ENCODE measurements around the gene POU2AF1.

The POU2AF1 gene

GRCh38 chr11:111388842-111389241 lies 9.8 kb upstream of the POU2AF1 start (continued):
- TF ChIP-seq PATZ1 (CRISPR knock-in tag; IDR thresholded peaks at IDR 0.05; ENCODE audit: borderline replicate concordance) (no peak), ZNF565 (CRISPR knock-in tag; conservative IDR thresholded peaks at IDR 0.05; ENCODE audit: low read depth) (no peak), RARB (CRISPR knock-in tag; IDR thresholded peaks at IDR 0.05) (no peak), ZNF8 (CRISPR knock-in tag; IDR thresholded peaks at IDR 0.05) (no peak), ZC3H10 (CRISPR knock-in tag; IDR thresholded peaks at IDR 0.05) (no peak), ARNTL (CRISPR knock-in tag; IDR thresholded peaks at IDR 0.05; ENCODE audit: borderline replicate concordance, low read depth) (no peak), PPARA (CRISPR knock-in tag; IDR thresholded peaks at IDR 0.05; ENCODE audit: borderline replicate concordance) (no peak), ISL1 (CRISPR knock-in tag; IDR thresholded peaks at IDR 0.05) (no peak), SNAI2 (CRISPR knock-in tag; IDR thresholded peaks at IDR 0.05) (no peak), GLIS3 (CRISPR knock-in tag; IDR thresholded peaks at IDR 0.05) (no peak)

GRCh38 chr11:111388420-111388819 lies 9.3 kb upstream of the POU2AF1 start:
- TF ChIP-seq BACH2 (CRISPR knock-in tag; IDR thresholded peaks at IDR 0.05; ENCODE audit: borderline replicate concordance): no peak
- TF ChIP-seq OSR1 (CRISPR knock-in tag; IDR thresholded peaks at IDR 0.05): no peak

GRCh38 chr11:111387363-111387762 lies 8.3 kb upstream of the POU2AF1 start:
- ATAC-seq: no peak; the same call in 2 of the 3 replicates
- no peak for TF ChIP-seq ZNF8 (CRISPR knock-in tag; IDR thresholded peaks at IDR 0.05)
- TF ChIP-seq ZFP30 (CRISPR knock-in tag; IDR thresholded peaks at IDR 0.05): no peak
- TF ChIP-seq TOX (CRISPR knock-in tag; IDR thresholded peaks at IDR 0.05; ENCODE audit: borderline replicate concordance): no peak
- TF ChIP-seq PATZ1 (CRISPR knock-in tag; IDR thresholded peaks at IDR 0.05; ENCODE audit: borderline replicate concordance): no peak
- TF ChIP-seq ARNTL (CRISPR knock-in tag; IDR thresholded peaks at IDR 0.05; ENCODE audit: borderline replicate concordance, low read depth): no peak
- TF ChIP-seq TSHZ2 (CRISPR knock-in tag; IDR thresholded peaks at IDR 0.05): peak; percentile 84; the same call in 1 of the 2 replicates
- TF ChIP-seq ZFP3 (CRISPR knock-in tag; IDR thresholded peaks at IDR 0.05): 0 out of 2 replicates have a peak, but pooled peaks have one; percentile 28
- TF ChIP-seq PPARA (CRISPR knock-in tag; IDR thresholded peaks at IDR 0.05; ENCODE audit: borderline replicate concordance): no peak
- TF ChIP-seq RARB (CRISPR knock-in tag; IDR thresholded peaks at IDR 0.05): no peak
- TF ChIP-seq ZNF565 (CRISPR knock-in tag; conservative IDR thresholded peaks at IDR 0.05; ENCODE audit: low read depth): no peak
- peak; percentile 80 for TF ChIP-seq ISL1 (CRISPR knock-in tag; IDR thresholded peaks at IDR 0.05)
- no peak for TF ChIP-seq ZNF70 (CRISPR knock-in tag; IDR thresholded peaks at IDR 0.05)
- no peak for TF ChIP-seq ZC3H10 (CRISPR knock-in tag; IDR thresholded peaks at IDR 0.05)
- no peak for TF ChIP-seq ESRRG (CRISPR knock-in tag; IDR thresholded peaks at IDR 0.05)
- TF ChIP-seq GLIS3 (CRISPR knock-in tag; IDR thresholded peaks at IDR 0.05): 0 out of 2 replicates have a peak, but pooled peaks have one; percentile 7
- no peak; the same call in 1 of the 2 replicates for TF ChIP-seq POU6F1 (CRISPR knock-in tag; IDR thresholded peaks at IDR 0.05; ENCODE audit: borderline replicate concordance, low read depth)
- peak; percentile 83 for TF ChIP-seq TCF4 (CRISPR knock-in tag; IDR thresholded peaks at IDR 0.05; ENCODE audit: borderline replicate concordance)
- TF ChIP-seq SNAI2 (CRISPR knock-in tag; IDR thresholded peaks at IDR 0.05): peak; percentile 7; the same call in 1 of the 2 replicates
- no peak for TF ChIP-seq BACH2 (CRISPR knock-in tag; IDR thresholded peaks at IDR 0.05; ENCODE audit: borderline replicate concordance)
- 0 out of 2 replicates have a peak, but pooled peaks have one; percentile 5 for TF ChIP-seq CSRNP3 (CRISPR knock-in tag; IDR thresholded peaks at IDR 0.05)
- TF ChIP-seq CSDC2 (CRISPR knock-in tag; IDR thresholded peaks at IDR 0.05): no peak
- TF ChIP-seq OSR1 (CRISPR knock-in tag; IDR thresholded peaks at IDR 0.05): no peak
- no peak for TF ChIP-seq CREB5 (CRISPR knock-in tag; IDR thresholded peaks at IDR 0.05; ENCODE audit: low read depth)

More at GRCh38 chr11:111388420-111388819, 9.3 kb upstream of the POU2AF1 start:
- ATAC-seq: no peak

Measured in SK-N-SH treated with all-trans-retinoic acid at 6 μM for 48 hours (cell line).